ENCODE data around the gene RHBDF1.
"Not testable (repeated sequence)": the region's sequence is repeated elsewhere in the genome, so short reads cannot be mapped to it uniquely, and the experiment has no call there.

Gene RHBDF1

GRCh38 chr16:57711-58110, 14.7 kb downstream of the RHBDF1 start:
- no peak for DNase-seq

GRCh38 chr16:56231-56927, 16.1 kb downstream of the RHBDF1 start:
- DNase-seq, result no peak

- DNase-seq, result no peak
These were observed 16.8 kb downstream of the RHBDF1 start for GRCh38 chr16:55571-56136.

GRCh38 chr16:54237-54581, 18.2 kb downstream of the RHBDF1 start:
- DNase-seq, result no peak

GRCh38 chr16:53346-54236, 18.8 kb downstream of the RHBDF1 start, which contains the start of the genes POLR3K and SNRNP25:
TSS of gene POLR3K (minus strand) at chr16:53608. CDS start at chr16:53586, 22 bp downstream.
TSS of gene SNRNP25 (plus strand) at chr16:53828. CDS start at chr16:54017, 189 bp downstream.
- DNase-seq, result peak; percentile 98

GRCh38 chr16:50769-51591, 21.5 kb downstream of the RHBDF1 start:
- DNase-seq, result no peak

GRCh38 chr16:47234-47633, 25.2 kb downstream of the RHBDF1 start:
- no peak for DNase-seq

- not testable (repeated sequence) for DNase-seq
These were observed 25.9 kb downstream of the RHBDF1 start for GRCh38 chr16:46510-46909.

GRCh38 chr16:45454-45853, 27.0 kb downstream of the RHBDF1 start:
- DNase-seq, result no peak

- DNase-seq, result no peak
These were observed 27.8 kb downstream of the RHBDF1 start for GRCh38 chr16:44655-45054.

- no peak for DNase-seq
These were observed 29.1 kb downstream of the RHBDF1 start for GRCh38 chr16:43294-43693.

- no peak for DNase-seq
These were observed 29.7 kb downstream of the RHBDF1 start for GRCh38 chr16:42691-43090.

- DNase-seq, result no peak
These were observed 30.4 kb downstream of the RHBDF1 start for GRCh38 chr16:42069-42457.

- DNase-seq, result no peak
These were observed 30.9 kb downstream of the RHBDF1 start for GRCh38 chr16:41439-42068.

- peak; percentile 59 for DNase-seq
These were observed 33.2 kb downstream of the RHBDF1 start for GRCh38 chr16:38941-39892.

GRCh38 chr16:38206-38605, 34.2 kb downstream of the RHBDF1 start:
- not testable (repeated sequence) for DNase-seq

GRCh38 chr16:37511-37910, 34.9 kb downstream of the RHBDF1 start:
- DNase-seq, result no peak

GRCh38 chr16:36336-36984, 36.0 kb downstream of the RHBDF1 start:
- no peak for DNase-seq

GRCh38 chr16:35678-36305, 36.6 kb downstream of the RHBDF1 start:
- DNase-seq, result no peak

- DNase-seq, result no peak
These were observed 37.3 kb downstream of the RHBDF1 start for GRCh38 chr16:35011-35677.

Data from stimulated activated CD8-positive, alpha-beta memory T cell treated with anti-CD3 and anti-CD28 coated beads, Interleukin-4, amount 100 ng/mL, for 48 hours (primary cell).